ENCODE measurements around the gene PARP1. TPM values are rescaled to one million over a fixed set of nuclear protein-coding genes. Genes with fewer than 3 reads are reported as not detected.

Gene PARP1
- polyA plus RNA-seq, 3 donors, result 17.7 to 30.0 (median 23.3) TPM

GRCh38 chr1:226388131-226388530, 19.8 kb downstream of the PARP1 start:
- peaks cover 3% of the 10 kb centered on the region for H4K20me1 ChIP-seq (ENCODE audit: insufficient read depth, low read length)
- no peaks in the 10 kb centered on the region for H3K4me1 ChIP-seq (ENCODE audit: control insufficient read depth in 1 of 2, insufficient read depth in 2 of 2, low read length in 2 of 2)
- no peaks in the 10 kb centered on the region for H3K9me3 Mint-ChIP-seq
- no peak overlapping the region for H3K27ac ChIP-seq (ENCODE audit: low read depth in 1 of 2, low read length in 2 of 2)
- intact Hi-C loops (cut with micrococcal nuclease), result no loop called here
- peaks cover 0 to 6% (median 0%) of the 10 kb centered on the region in 3 donors for H3K27me3 Mint-ChIP-seq (ENCODE audit: low read depth in 3 of 3)
- no peaks in the 10 kb centered on the region for H3K4me1 Mint-ChIP-seq
- no peak overlapping the region for H3K9ac ChIP-seq (ENCODE audit: insufficient read depth, low read length, poor library complexity, severe bottlenecking)
- no peak overlapping the region for H3K4me2 ChIP-seq (replicated peaks; ENCODE audit: extremely low read depth, low read length, poor library complexity, severe bottlenecking)
- H3K36me3 Mint-ChIP-seq, result peaks cover 90 to 91% of the 10 kb centered on the region in 2 donors
- H3K79me2 ChIP-seq (ENCODE audit: insufficient read depth, low read length), result peaks cover 1% of the 10 kb centered on the region
- no CpG with 5 or more reads among the region's 1 CpG for WGBS (ENCODE audit: insufficient coverage)
- TF ChIP-seq CTCF (IDR thresholded peaks at IDR 0.05), result no peak
- H3K4me3 ChIP-seq (replicated peaks in 1 of 3; ENCODE audit: low read depth in 2 of 3, low read length in 3 of 3), result no peak overlapping the region
- H3K36me3 ChIP-seq (replicated peaks in 1 of 2; ENCODE audit: control insufficient read depth in 1 of 2, insufficient read depth in 2 of 2, low read length in 2 of 2), result peaks cover 94 to 99% of the 10 kb centered on the region in 2 donors
- DNase-seq, result no peak
- H3K4me3 Mint-ChIP-seq, result no peak overlapping the region
- no peaks in the 10 kb centered on the region for H3K27me3 ChIP-seq (ENCODE audit: control insufficient read depth in 2 of 2, insufficient read depth in 2 of 2, low read length in 2 of 2)
- H3K27ac Mint-ChIP-seq, result peak overlapping the region in 1 of 7 donors; percentile 59
- no peak overlapping the region for H2AFZ ChIP-seq (ENCODE audit: insufficient read depth, low read depth, low read length, poor library complexity, severe bottlenecking)
- H3K9me3 ChIP-seq (replicated peaks in 1 of 2; ENCODE audit: control insufficient read depth in 1 of 2, insufficient read depth in 1 of 2, low read length in 2 of 2), result no peaks in the 10 kb centered on the region

- Mint-ChIP-seq H3K9me3 (no peaks in the 10 kb centered on the region), H3K4me3 (no peak overlapping the region), H3K27me3 (ENCODE audit: low read depth in 3 of 3) (peaks cover 0 to 4% (median 0%) of the 10 kb centered on the region in 3 donors), H3K27ac (no peak overlapping the region), H3K4me1 (no peaks in the 10 kb centered on the region), H3K36me3 (peaks cover 93 to 96% of the 10 kb centered on the region in 2 donors)
- Histone ChIP-seq H3K79me2 (ENCODE audit: insufficient read depth, low read length) (no peaks in the 10 kb centered on the region), H3K9me3 (replicated peaks in 1 of 2; ENCODE audit: control insufficient read depth in 1 of 2, insufficient read depth in 1 of 2, low read length in 2 of 2) (no peaks in the 10 kb centered on the region), H3K4me2 (replicated peaks; ENCODE audit: extremely low read depth, low read length, poor library complexity, severe bottlenecking) (no peak overlapping the region), H3K4me3 (replicated peaks in 1 of 3; ENCODE audit: low read depth in 2 of 3, low read length in 3 of 3) (no peak overlapping the region), H3K9ac (ENCODE audit: insufficient read depth, low read length, poor library complexity, severe bottlenecking) (no peak overlapping the region), H4K20me1 (ENCODE audit: insufficient read depth, low read length) (no peaks in the 10 kb centered on the region), H3K27ac (ENCODE audit: low read depth in 1 of 2, low read length in 2 of 2) (no peak overlapping the region), H3K27me3 (ENCODE audit: control insufficient read depth in 2 of 2, insufficient read depth in 2 of 2, low read length in 2 of 2) (no peaks in the 10 kb centered on the region), H2AFZ (ENCODE audit: insufficient read depth, low read depth, low read length, poor library complexity, severe bottlenecking) (no peak overlapping the region), H3K36me3 (replicated peaks in 1 of 2; ENCODE audit: control insufficient read depth in 1 of 2, insufficient read depth in 2 of 2, low read length in 2 of 2) (peaks cover 100% of the 10 kb centered on the region in 2 donors), H3K4me1 (ENCODE audit: control insufficient read depth in 1 of 2, insufficient read depth in 2 of 2, low read length in 2 of 2) (no peaks in the 10 kb centered on the region)
- intact Hi-C loops (cut with micrococcal nuclease), result no loop called here
- 90% methylated on average over 11 of the region's 11 CpGs for WGBS (ENCODE audit: insufficient coverage)
- DNase-seq, result no peak
- no peak for TF ChIP-seq CTCF (IDR thresholded peaks at IDR 0.05)
Measured at GRCh38 chr1:226384717-226385116, 23.2 kb downstream of the PARP1 start.

Data from CD14-positive monocyte (primary cell).